ENCODE measurements around the gene DZIP1L.

DZIP1L gene

DNA sequence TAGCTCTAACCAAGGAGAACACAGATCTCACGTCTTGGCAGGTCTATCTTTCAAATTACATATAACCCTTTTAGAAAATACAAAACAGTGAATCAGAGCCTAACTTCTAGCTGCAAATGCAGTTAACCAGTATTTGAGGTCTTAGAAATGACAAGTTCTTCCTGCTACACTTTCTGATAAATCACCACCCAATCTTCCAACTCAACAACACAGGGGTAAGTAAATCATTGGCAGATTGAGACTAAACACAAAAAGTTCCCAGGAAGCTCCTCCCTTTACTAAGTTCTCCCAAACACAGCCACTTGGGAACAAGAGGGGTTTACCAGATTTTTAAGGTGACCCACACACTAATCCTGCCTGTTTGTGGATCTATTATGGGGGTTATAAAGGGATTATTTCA lies 16.8 kb upstream of the DZIP1L start, which contains the start of gene A4GNT:
Gene A4GNT (minus strand): TSS at position 152 of the 400 bp plus-strand sequence. CDS start 1,134 bp downstream, outside the sequence.
- FAIRE-seq: no peak
- no peak for DNase-seq (ENCODE audit: insufficient read length)
- no peak for TF ChIP-seq TAF1 (IDR thresholded peaks at IDR 0.05; ENCODE audit: borderline replicate concordance, low read depth, low read length)
- no peak for TF ChIP-seq POLR2AphosphoS5 (IDR thresholded peaks at IDR 0.05; ENCODE audit: low read depth, low read length)
- no peak for TF ChIP-seq POLR2A (IDR thresholded peaks at IDR 0.05; ENCODE audit: low read depth, low read length)

DNA sequence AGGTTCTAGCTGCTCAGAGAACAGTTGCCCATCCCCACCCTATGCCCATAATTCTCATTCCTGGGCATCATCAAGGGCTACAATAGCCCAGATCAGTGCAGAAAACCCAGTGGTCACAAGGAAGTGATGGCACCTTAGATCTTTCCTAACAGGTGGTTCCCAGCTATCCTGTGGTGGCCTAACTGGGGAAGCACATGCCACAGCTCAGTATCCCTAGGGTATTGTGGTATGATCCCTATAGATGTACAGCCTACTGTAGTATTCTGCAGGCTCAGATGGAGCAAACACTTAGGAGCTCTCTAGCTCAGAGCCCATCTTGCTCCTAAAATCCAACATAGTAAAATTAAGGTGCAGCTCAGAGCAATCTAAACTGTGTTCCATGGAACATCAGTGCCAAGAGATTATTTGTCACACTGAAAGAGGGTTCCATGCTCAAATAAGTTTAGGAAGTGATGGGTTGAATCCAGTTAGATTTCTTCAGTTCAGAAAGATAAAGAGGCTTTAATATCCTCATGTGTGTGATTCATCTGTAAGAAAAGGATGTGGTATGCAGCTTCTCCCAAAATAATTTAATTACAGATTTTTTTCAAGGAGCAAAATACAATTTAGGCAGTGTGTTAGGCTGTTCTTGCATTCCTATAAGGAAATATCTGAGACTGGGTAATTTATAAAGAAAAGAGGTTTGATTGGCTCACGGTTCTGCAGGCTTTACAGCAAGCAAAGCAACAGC lies 12.4 kb upstream of the DZIP1L start:
- FAIRE-seq (no peak), DNase-seq (ENCODE audit: insufficient read length) (no peak)

DNA sequence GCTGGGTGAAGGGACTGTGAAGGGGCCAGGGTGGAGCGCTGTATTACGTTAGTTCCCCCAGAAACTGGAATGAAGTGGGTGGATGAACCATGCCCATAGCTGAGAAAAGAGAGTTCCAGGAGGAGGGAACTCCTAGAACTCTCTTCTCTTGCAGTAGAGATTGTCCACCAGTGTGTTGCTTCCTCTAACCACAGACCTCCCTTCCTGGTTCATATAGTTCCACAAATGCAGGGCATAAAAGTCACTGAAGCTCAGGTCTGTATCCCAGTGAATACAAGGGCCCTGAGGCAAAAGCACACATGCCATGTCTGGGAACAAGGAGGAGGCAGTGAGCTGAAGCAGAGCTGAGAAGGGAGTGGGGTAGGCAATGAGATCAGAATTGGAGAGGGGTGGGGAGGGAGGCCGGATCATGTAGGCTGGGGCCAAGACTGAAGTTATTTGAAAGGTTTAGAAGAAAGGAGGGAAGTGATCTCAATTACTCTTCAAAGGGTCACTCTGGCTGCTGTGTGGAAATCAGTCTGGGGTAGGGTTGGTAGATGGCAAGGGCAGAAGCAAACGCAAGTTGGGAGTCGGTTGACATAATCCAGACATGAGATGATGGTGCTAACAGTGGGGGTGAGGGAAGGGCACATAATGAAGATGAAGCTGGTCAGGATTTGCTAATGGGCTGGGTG lies 10.3 kb upstream of the DZIP1L start:
- TF ChIP-seq TAF1 (IDR thresholded peaks at IDR 0.05; ENCODE audit: borderline replicate concordance, low read depth, low read length): no peak
- TF ChIP-seq POLR2AphosphoS5 (IDR thresholded peaks at IDR 0.05; ENCODE audit: low read depth, low read length): no peak
- TF ChIP-seq POLR2A (IDR thresholded peaks at IDR 0.05; ENCODE audit: low read depth, low read length): no peak
- DNase-seq (ENCODE audit: insufficient read length) (no peak), FAIRE-seq (no peak)

More for the DNA sequence above, 12.4 kb upstream of the DZIP1L start:
- no peak for TF ChIP-seq POLR2AphosphoS5 (IDR thresholded peaks at IDR 0.05; ENCODE audit: low read depth, low read length)
- no peak for TF ChIP-seq TAF1 (IDR thresholded peaks at IDR 0.05; ENCODE audit: borderline replicate concordance, low read depth, low read length)
- no peak for TF ChIP-seq POLR2A (IDR thresholded peaks at IDR 0.05; ENCODE audit: low read depth, low read length)

DNA sequence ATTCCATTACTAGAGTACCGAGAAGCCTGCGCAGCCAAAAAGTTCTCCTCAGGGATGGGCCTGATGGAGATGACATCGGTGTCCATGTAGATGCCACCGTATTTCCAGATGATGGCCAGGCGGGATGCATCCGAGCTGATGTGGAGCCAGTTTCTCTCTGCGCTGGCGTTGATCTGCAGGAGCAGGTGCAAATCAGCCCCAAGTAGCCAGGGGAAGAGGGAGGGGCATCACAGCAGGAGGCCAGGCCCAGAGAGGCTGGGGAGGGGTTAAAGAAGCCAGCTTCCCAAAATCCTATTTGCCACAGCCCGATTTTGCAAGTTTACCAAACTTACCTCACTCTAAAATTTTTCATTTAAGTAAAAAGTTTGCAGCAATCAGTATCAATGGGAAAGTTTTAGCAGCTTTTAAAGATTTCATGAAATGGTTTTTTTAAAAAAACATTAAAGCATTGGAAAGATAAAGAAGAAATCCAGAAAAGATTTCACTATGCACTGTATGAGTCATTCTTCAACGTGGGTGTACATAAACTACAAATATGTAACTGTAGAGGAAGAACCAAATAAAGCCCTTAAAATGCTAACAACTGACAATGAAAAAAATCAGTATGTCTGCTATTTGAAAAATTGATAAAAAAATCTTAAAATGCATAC lies 9.4 kb upstream of the DZIP1L start:
- DNase-seq (ENCODE audit: insufficient read length) (no peak), FAIRE-seq (no peak)
- no peak for TF ChIP-seq POLR2A (IDR thresholded peaks at IDR 0.05; ENCODE audit: low read depth, low read length)
- no peak for TF ChIP-seq POLR2AphosphoS5 (IDR thresholded peaks at IDR 0.05; ENCODE audit: low read depth, low read length)

DNA sequence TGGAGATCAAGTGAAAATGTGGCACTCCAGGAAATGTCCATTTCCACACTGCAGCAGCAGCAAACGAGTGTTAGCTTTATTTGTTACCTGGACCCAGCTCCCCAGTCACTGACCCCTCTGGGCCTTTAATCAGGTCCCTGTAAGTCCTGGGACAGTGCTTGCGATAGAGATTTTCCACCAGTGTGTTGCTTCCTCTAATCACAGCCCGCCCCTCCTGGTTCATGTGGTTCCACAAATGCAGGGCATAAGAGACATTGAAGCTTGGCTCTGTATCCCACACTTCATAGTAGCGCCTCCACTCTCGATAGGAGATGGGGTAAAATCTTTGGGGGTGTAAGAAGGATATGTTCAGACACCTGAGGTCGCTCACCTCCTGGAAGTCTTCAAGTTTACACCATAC lies 8.8 kb upstream of the DZIP1L start:
- FAIRE-seq: no peak
- no peak for TF ChIP-seq POLR2AphosphoS5 (IDR thresholded peaks at IDR 0.05; ENCODE audit: low read depth, low read length)
- no peak for TF ChIP-seq POLR2A (IDR thresholded peaks at IDR 0.05; ENCODE audit: low read depth, low read length)
- no peak for DNase-seq (ENCODE audit: insufficient read length)

DNA sequence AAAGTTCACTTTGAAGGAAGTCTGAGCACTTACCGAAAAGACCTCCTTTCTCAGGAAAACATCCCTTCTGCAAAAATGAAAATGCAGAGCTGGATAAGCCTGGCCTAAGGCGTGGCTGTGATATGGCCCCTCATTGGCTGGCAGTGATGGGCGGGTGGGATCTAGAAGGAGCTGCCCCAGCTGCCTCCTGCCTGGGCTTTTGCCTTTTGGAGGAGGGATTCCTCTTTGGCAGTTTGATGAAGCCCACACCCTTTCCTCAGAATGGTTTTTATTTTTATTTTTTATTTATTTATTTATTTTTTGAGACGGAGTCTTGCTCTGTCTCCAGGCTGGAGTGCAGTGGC lies 4.0 kb upstream of the DZIP1L start:
- TF ChIP-seq TAF1 (IDR thresholded peaks at IDR 0.05; ENCODE audit: borderline replicate concordance, low read depth, low read length): no peak
- DNase-seq (ENCODE audit: insufficient read length) (no peak), FAIRE-seq (no peak)

DNA sequence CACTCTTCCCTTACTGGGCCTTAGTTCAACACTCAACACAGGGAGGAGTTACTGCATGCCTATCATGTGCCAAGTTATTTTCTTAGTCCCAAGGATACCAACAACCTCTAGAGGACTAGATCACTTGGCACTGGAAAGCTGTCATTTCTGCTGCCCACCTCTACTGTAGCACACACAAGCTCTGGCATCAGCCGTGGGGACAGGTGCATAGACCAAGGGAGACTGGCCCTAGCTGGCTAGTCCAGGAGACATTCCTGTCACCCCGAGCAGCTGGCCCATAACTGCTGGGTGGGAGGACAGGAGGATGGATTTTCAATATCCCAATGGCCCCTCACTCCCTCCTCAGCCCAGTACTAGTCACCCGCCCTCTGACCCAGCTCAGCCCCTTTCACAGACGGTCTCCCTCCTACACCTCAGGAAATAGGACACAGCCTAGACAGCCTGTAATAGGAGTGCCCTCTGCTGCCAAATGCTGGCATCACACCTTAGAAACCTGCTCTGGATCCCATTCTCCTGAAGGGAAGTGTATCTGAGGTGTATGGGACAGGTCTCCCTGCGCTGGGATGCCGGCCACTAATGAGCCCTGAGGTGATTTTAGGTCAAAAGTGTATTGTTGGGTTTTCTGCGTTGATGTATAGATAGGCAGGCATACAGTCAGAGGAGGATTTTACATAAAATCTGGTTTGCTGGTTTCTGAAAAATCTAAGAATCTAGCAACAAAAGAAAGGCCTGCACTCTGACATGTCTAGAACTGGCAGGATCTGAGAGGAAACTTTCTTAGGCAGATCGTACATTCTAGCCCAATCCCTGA lies 3.4 kb upstream of the DZIP1L start:
- TF ChIP-seq POLR2AphosphoS5 (IDR thresholded peaks at IDR 0.05; ENCODE audit: low read depth, low read length) (no peak), TAF1 (IDR thresholded peaks at IDR 0.05; ENCODE audit: borderline replicate concordance, low read depth, low read length) (no peak), POLR2A (IDR thresholded peaks at IDR 0.05; ENCODE audit: low read depth, low read length) (no peak)
- DNase-seq (ENCODE audit: insufficient read length): no peak
- peak; percentile 67 for FAIRE-seq

DNA sequence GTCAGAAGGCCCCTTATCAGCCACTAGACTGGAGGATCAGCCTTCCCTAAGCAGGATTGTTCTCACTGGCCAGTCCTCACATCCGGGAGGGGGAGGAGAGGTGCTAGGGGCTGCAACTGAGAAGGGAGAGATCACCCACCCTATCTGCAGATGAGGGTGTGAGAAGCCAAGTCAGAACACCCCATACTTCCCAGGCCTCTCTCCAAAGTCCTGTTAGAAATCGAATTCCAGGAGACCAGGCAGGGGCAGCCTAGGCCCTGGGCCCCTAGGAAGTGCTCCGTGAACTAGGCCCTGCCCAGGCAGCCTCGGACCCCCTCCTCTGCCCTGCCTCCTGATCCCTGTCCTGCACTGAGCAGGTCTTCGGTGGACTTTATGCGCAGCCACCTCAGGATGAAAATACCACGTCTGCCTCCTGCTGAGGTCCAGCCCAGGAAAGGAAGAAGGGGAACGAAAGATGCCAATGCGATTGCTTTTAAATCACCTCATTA lies 933 bp downstream of the DZIP1L start:
- no peak for TF ChIP-seq TAF1 (IDR thresholded peaks at IDR 0.05; ENCODE audit: borderline replicate concordance, low read depth, low read length)
- no peak for TF ChIP-seq POLR2AphosphoS5 (IDR thresholded peaks at IDR 0.05; ENCODE audit: low read depth, low read length)
- TF ChIP-seq POLR2A (IDR thresholded peaks at IDR 0.05; ENCODE audit: low read depth, low read length): no peak
- FAIRE-seq: no peak
- DNase-seq (ENCODE audit: insufficient read length): no peak

DNA sequence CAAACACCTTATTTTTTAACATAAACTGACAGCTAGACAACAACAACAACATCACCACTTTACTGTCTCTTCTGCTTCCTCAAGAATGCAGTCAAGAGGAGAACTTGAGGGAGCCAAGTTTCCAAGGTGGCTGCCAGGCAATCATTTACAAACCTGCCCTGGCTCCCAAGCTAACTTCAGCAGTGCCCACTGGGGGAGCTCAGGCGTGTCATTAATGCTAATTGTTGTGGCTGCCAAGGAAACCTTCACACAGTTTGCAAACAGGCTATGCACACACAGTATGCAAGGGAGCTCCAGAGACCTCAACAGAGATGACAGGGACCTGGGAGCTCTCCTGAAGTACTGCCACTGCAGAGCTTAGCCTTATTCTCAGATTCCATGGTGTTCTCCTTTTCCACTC lies 2.1 kb downstream of the DZIP1L start:
- DNase-seq (ENCODE audit: insufficient read length): no peak

DNA sequence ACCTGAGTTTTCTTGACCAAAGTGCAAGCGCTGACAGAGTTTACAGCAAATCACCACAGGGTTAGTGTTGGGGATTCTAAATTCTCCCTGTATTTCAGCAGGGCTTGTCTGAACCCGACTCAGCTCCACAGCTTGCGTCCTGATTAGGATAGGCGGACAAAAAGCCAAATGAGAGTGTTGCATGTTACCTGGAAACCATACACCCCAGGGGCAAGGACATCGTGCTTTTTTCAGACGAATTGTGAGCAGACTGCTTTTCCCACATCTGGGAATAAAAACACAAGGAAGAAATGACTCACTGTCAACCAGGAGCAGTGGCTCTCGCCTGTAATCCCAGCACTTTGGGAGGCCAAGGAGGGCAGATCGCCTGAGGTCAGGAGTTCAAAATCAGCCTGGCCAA lies 3.0 kb downstream of the DZIP1L start:
- no peak for TF ChIP-seq POLR2A (IDR thresholded peaks at IDR 0.05; ENCODE audit: low read depth, low read length)
- no peak for TF ChIP-seq POLR2AphosphoS5 (IDR thresholded peaks at IDR 0.05; ENCODE audit: low read depth, low read length)
- DNase-seq (ENCODE audit: insufficient read length) (no peak), FAIRE-seq (no peak)

More for the DNA sequence above, 2.1 kb downstream of the DZIP1L start:
- no peak for FAIRE-seq
- no peak for TF ChIP-seq POLR2A (IDR thresholded peaks at IDR 0.05; ENCODE audit: low read depth, low read length)
- TF ChIP-seq POLR2AphosphoS5 (IDR thresholded peaks at IDR 0.05; ENCODE audit: low read depth, low read length): no peak
- no peak for TF ChIP-seq TAF1 (IDR thresholded peaks at IDR 0.05; ENCODE audit: borderline replicate concordance, low read depth, low read length)

DNA sequence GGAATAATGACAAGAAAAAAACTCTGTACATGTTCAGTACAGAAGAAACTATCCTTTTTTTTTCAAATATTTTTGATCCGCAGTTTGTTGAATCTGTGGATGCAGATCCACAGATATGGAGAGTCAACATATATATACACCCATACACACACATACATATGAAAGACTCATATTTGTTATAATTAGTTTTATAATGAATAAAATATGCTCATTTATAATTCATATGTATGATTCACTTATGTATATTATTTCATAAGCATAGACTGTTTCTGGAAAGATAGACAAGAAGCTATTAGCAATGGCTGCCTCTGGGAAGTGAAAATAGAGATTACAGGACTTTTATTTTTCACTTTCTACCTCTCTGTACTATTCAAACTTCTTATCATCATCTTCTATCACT lies 9.8 kb downstream of the DZIP1L start:
- no peak for DNase-seq (ENCODE audit: insufficient read length)
- FAIRE-seq: no peak
- no peak for TF ChIP-seq POLR2A (IDR thresholded peaks at IDR 0.05; ENCODE audit: low read depth, low read length)
- TF ChIP-seq TAF1 (IDR thresholded peaks at IDR 0.05; ENCODE audit: borderline replicate concordance, low read depth, low read length): no peak
- TF ChIP-seq POLR2AphosphoS5 (IDR thresholded peaks at IDR 0.05; ENCODE audit: low read depth, low read length): no peak

Data from GM12892 (cell line).